ENCODE results near the gene KCNC3.
A peak's percentile ranks its signal among the peaks of the same experiment; 100 is the strongest.

KCNC3 gene

GRCh38 chr19:50362656-50363424 lies 33.7 kb upstream of the KCNC3 start:
- H3K27ac ChIP-seq (ENCODE audit: low read depth, low read length), result no peak overlapping the region
- H3K27me3 ChIP-seq (ENCODE audit: control insufficient read depth, low read length), result no peaks in the 10 kb centered on the region
- H4K20me1 ChIP-seq (ENCODE audit: control insufficient read depth, insufficient read depth, low read depth, low read length), result no peaks in the 10 kb centered on the region
- peaks cover 16% of the 10 kb centered on the region for H3F3A ChIP-seq (ENCODE audit: control insufficient read depth, insufficient read depth)
- H3K79me2 ChIP-seq (ENCODE audit: control insufficient read depth, low read length), result peaks cover 22% of the 10 kb centered on the region
- H3K4me3 ChIP-seq (ENCODE audit: low read length), result no peak overlapping the region
- H3K9me2 ChIP-seq (replicated peaks; ENCODE audit: control insufficient read depth, low read length), result no peaks in the 10 kb centered on the region
- peak overlapping the region; percentile 12; the same call in 1 of the 2 replicates for H3K4me2 ChIP-seq (ENCODE audit: low read length)
- TF ChIP-seq EZH2phosphoT487 (IDR thresholded peaks at IDR 0.05; ENCODE audit: borderline replicate concordance, low read length) (no peak), CTCF (IDR thresholded peaks at IDR 0.05; ENCODE audit: low read depth, low read length, poor library complexity, severe bottlenecking) (no peak)
- H3K9me3 ChIP-seq (ENCODE audit: control insufficient read depth, insufficient read depth, low read length), result peaks cover 3% of the 10 kb centered on the region; the same call in 1 of the 2 replicates
- peaks cover 91% of the 10 kb centered on the region for H3K4me1 ChIP-seq (ENCODE audit: control insufficient read depth, low read length)
- H3K36me3 ChIP-seq (ENCODE audit: control insufficient read depth, low read length), result peaks cover 12% of the 10 kb centered on the region; the same call in 1 of the 2 replicates

DNA sequence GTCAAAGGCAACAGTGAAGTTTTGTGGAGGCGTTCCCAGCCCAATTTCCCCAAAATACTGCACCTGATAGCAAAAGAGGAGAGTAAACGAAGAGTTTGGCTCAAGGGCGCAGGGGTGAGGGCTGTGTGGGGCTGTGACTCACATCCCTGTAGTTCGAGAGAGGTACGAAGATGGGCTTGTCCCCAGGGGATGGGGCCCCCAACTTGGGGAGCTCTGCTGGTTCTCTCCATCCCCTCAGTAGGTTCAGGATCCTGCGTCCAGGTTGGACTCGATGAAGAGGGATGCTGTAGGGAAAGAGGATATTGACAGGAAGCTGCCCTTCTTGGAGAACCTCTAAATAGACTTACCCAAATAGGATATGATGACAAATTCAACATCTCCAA lies 32.8 kb upstream of the KCNC3 start:
- H3K4me2 ChIP-seq (ENCODE audit: low read length), result no peak overlapping the region
- peaks cover 3% of the 10 kb centered on the region; the same call in 1 of the 2 replicates for H3K9me3 ChIP-seq (ENCODE audit: control insufficient read depth, insufficient read depth, low read length)
- H3K4me3 ChIP-seq (ENCODE audit: low read length), result no peak overlapping the region
- H3K27ac ChIP-seq (ENCODE audit: low read depth, low read length), result no peak overlapping the region
- no peaks in the 10 kb centered on the region for H3K27me3 ChIP-seq (ENCODE audit: control insufficient read depth, low read length)
- no peaks in the 10 kb centered on the region for H4K20me1 ChIP-seq (ENCODE audit: control insufficient read depth, insufficient read depth, low read depth, low read length)
- H3K9me2 ChIP-seq (replicated peaks; ENCODE audit: control insufficient read depth, low read length), result no peaks in the 10 kb centered on the region
- peaks cover 12% of the 10 kb centered on the region; the same call in 1 of the 2 replicates for H3K36me3 ChIP-seq (ENCODE audit: control insufficient read depth, low read length)
- H3F3A ChIP-seq (ENCODE audit: control insufficient read depth, insufficient read depth), result peaks cover 16% of the 10 kb centered on the region
- H3K4me1 ChIP-seq (ENCODE audit: control insufficient read depth, low read length), result peaks cover 87% of the 10 kb centered on the region
- no peak for TF ChIP-seq CTCF (IDR thresholded peaks at IDR 0.05; ENCODE audit: low read depth, low read length, poor library complexity, severe bottlenecking)
- H3K79me2 ChIP-seq (ENCODE audit: control insufficient read depth, low read length), result peaks cover 19% of the 10 kb centered on the region

DNA sequence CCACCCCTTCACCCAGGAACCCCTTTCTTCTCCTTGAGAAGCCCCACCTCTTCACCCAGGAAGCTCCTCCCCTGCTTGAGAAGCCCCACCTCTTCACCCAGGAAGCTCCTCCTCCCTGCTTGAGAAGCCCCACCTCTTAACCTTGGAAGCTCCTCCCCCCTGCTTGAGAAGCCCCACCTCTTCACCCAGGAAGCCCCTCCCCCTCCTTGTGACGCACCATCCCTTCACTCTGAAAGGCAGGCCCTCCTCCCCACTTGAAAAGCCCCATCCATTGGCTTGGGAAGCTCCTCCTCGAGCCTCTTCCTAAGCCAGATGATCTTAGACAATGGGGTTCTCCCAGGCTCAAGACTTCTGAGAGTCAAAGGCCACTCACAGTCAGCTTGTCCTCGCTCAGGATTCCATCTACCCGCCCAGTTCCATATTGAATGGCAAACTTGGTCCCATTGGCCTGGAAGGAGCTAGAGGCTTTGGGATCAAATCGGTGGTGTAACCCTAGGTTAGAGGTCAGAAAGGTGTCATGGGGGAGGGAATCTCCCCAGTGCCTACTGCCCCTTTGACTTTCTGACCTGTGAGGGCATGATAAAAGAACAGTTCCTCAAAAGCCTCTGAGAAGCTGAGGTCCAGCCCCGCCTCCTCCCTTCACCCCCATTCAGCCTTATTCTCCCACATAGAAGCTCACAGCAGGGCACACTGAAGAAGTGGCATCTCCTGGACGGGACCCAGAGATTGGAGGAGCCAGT lies 32.3 kb upstream of the KCNC3 start:
- 0 out of 2 replicates have a peak overlapping the region, but pooled peaks have one; percentile 16 for H3K4me3 ChIP-seq (ENCODE audit: low read length)
- H3K9me2 ChIP-seq (replicated peaks; ENCODE audit: control insufficient read depth, low read length), result no peaks in the 10 kb centered on the region
- no peak for TF ChIP-seq CTCF (IDR thresholded peaks at IDR 0.05; ENCODE audit: low read depth, low read length, poor library complexity, severe bottlenecking)
- no peak for TF ChIP-seq EZH2phosphoT487 (IDR thresholded peaks at IDR 0.05; ENCODE audit: borderline replicate concordance, low read length)
- peaks cover 16% of the 10 kb centered on the region for H3F3A ChIP-seq (ENCODE audit: control insufficient read depth, insufficient read depth)
- H4K20me1 ChIP-seq (ENCODE audit: control insufficient read depth, insufficient read depth, low read depth, low read length), result no peaks in the 10 kb centered on the region
- H3K79me2 ChIP-seq (ENCODE audit: control insufficient read depth, low read length), result peaks cover 19% of the 10 kb centered on the region
- H3K4me2 ChIP-seq (ENCODE audit: low read length), result peak overlapping the region; percentile 37
- peaks cover 12% of the 10 kb centered on the region; the same call in 1 of the 2 replicates for H3K36me3 ChIP-seq (ENCODE audit: control insufficient read depth, low read length)
- peaks cover 3% of the 10 kb centered on the region; the same call in 1 of the 2 replicates for H3K9me3 ChIP-seq (ENCODE audit: control insufficient read depth, insufficient read depth, low read length)
- no peaks in the 10 kb centered on the region for H3K27me3 ChIP-seq (ENCODE audit: control insufficient read depth, low read length)
- H3K4me1 ChIP-seq (ENCODE audit: control insufficient read depth, low read length), result peaks cover 90% of the 10 kb centered on the region
- no peak overlapping the region for H3K27ac ChIP-seq (ENCODE audit: low read depth, low read length)

Data from DOHH2 (cell line).